ENCODE results near the gene TEX55.

GRCh38 chr3:119191800-119192199 is 45.8 kb downstream of the TEX55 start:
- TF ChIP-seq, protein P1, sequence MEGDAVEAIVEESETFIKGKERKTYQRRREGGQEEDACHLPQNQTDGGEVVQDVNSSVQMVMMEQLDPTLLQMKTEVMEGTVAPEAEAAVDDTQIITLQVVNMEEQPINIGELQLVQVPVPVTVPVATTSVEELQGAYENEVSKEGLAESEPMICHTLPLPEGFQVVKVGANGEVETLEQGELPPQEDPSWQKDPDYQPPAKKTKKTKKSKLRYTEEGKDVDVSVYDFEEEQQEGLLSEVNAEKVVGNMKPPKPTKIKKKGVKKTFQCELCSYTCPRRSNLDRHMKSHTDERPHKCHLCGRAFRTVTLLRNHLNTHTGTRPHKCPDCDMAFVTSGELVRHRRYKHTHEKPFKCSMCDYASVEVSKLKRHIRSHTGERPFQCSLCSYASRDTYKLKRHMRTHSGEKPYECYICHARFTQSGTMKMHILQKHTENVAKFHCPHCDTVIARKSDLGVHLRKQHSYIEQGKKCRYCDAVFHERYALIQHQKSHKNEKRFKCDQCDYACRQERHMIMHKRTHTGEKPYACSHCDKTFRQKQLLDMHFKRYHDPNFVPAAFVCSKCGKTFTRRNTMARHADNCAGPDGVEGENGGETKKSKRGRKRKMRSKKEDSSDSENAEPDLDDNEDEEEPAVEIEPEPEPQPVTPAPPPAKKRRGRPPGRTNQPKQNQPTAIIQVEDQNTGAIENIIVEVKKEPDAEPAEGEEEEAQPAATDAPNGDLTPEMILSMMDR (IDR thresholded peaks at IDR 0.05) = no peak
- no peak for TF ChIP-seq EZH2 (IDR thresholded peaks at IDR 0.05; ENCODE audit: borderline replicate concordance, insufficient read depth, low read depth, low read length, poor library complexity, severe bottlenecking)

Measured in B cell (primary cell).